Measurements from ENCODE around the gene GNAZ.

DNA sequence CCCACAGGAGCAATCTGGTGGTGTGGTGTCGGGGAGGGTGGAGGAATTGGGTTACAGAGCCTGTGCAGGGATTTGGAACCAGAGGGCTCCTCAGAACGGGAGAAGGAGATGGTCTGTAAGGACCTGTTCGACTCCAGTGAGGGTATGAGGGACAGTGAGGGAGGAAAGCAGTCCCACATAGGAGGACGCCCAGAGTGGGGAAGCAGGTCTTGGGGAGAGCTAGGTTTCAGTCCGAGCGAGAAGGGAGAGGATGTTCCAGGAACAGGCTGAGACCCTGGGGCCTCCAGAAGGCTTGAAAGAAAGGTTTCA is 32.0 kb upstream of the GNAZ start:
- TF ChIP-seq, protein P1, sequence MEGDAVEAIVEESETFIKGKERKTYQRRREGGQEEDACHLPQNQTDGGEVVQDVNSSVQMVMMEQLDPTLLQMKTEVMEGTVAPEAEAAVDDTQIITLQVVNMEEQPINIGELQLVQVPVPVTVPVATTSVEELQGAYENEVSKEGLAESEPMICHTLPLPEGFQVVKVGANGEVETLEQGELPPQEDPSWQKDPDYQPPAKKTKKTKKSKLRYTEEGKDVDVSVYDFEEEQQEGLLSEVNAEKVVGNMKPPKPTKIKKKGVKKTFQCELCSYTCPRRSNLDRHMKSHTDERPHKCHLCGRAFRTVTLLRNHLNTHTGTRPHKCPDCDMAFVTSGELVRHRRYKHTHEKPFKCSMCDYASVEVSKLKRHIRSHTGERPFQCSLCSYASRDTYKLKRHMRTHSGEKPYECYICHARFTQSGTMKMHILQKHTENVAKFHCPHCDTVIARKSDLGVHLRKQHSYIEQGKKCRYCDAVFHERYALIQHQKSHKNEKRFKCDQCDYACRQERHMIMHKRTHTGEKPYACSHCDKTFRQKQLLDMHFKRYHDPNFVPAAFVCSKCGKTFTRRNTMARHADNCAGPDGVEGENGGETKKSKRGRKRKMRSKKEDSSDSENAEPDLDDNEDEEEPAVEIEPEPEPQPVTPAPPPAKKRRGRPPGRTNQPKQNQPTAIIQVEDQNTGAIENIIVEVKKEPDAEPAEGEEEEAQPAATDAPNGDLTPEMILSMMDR (IDR thresholded peaks at IDR 0.05), result no peak
- TF ChIP-seq POLR2A (IDR thresholded peaks at IDR 0.05), result no peak
